ENCODE measurements around the gene DCUN1D4.
"Not testable (repeated sequence)": the region's sequence is repeated elsewhere in the genome, so short reads cannot be mapped to it uniquely, and the experiment has no call there.

Gene DCUN1D4

GRCh38 chr4:51895158-51895557 lies 52.2 kb downstream of the DCUN1D4 start:
- no peak for DNase-seq (ENCODE audit: low spot score)

DNA sequence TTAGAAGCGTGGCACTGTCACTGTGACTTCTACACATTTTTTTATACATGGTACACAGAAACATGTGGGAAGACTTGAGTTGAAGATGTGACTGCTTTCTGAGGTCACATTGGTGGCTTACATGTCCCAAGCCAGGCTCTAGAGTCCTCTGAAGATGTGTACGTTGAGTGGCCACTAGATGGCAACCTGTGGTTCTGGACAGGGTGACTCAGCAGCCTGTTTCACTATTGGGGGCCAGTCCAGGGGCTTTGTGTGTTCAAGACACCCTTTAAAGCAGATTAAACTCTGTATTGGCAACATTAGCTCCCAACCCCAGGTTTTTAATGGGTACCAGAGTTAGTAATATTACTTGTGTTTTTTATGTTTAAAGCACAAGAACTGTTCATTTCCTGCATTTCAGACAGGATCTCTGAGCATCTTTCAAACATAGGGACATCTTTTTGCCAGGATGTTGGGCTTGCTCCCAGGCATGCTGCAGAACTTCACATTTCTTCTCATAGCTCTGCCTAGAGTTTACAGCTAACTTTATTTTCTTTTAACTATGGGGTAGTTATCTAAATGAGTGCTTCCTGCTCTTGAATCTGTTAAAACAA lies 53.0 kb downstream of the DCUN1D4 start:
- DNase-seq (ENCODE audit: low spot score): peak; percentile 86

GRCh38 chr4:51901363-51901762 lies 58.4 kb downstream of the DCUN1D4 start:
- DNase-seq (ENCODE audit: low spot score): no peak

DNA sequence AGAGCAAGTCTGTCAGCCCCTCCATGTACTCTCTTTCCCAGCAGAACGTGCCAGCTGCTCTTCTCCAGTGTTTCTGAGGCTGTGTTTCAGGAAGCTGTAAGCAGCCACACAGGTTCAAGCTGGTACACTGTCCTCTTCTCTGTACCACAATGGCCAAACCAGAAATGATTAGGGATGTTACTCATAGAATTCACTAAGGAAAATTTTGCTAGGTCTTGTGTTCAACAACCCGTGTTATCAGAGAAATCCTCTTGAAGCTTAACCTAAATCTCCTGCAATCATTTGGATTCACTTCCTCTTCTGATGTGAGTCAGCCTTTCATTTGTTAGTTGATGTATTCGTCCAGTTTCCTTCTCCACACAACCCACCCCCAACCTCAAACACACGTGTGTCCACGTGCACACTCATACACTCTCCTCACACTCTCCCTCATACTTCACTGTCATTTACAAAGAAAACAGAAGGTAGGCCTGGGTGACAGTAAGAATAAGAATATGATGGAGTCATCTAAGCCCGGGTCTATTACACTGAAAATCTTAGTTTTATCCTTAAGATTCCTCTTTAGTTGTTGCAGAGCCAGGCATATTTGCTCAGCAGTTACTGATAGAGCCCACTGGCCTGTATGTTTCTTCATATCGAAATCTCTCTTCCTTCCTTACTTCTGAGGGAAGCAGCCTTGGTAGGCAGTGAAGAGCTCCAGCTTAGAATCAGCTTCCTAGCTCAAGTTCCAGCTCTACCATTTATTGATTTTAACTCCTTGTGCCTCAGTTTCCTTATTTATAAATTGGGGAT lies 63.4 kb downstream of the DCUN1D4 start:
- no peak for DNase-seq (ENCODE audit: low spot score)

- no peak for DNase-seq (ENCODE audit: low spot score)
These were observed 64.2 kb downstream of the DCUN1D4 start for GRCh38 chr4:51907006-51907669.

DNA sequence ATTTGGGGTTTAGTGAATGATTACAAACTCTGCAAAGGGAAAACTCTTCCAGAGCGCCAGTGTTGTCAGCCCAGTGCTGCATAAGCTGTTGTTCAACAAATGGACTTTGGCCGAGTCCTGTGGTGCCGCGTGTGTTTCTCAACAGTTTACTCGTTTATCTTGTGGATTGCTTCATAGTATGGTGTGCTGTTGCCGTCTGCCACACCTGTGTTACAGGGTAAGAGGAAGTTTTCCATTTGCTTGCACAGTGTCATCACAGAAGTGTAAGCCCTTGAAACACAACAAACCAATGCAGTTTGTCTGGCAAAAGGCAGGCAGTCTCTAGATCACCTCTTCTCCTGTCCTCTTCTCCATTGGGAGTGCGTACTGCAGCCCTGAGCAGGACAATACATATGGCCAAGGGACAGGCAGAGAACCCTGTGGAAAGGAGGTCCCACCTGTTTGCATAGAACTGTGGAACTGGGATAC lies 66.3 kb downstream of the DCUN1D4 start:
- no peak for DNase-seq (ENCODE audit: low spot score)

DNA sequence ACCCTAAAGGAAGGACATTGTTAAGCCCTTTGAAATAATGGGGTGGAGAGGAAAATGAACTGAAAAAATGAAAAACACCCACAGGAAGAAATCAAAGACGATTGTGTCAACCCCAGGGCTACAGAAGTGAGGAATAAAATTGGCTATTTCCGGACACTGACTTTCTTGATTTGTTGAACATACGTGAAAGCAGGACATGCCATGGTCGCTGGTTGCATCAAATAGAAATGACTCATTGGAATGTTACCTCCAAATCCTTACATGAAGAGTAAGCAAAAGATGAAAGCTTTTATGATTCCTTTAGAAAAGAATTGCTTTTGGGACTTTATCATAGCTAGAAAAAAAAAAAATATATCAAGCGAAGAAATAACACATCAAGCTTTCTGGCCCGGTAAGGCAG lies 75.3 kb downstream of the DCUN1D4 start:
- no peak for DNase-seq (ENCODE audit: low spot score)

- DNase-seq (ENCODE audit: low spot score): no peak
These were observed 80.4 kb downstream of the DCUN1D4 start for GRCh38 chr4:51923343-51923742.

- no peak for DNase-seq (ENCODE audit: low spot score)
These were observed 82.4 kb downstream of the DCUN1D4 start for GRCh38 chr4:51925307-51925706.

GRCh38 chr4:51930557-51930956 lies 87.6 kb downstream of the DCUN1D4 start:
- DNase-seq (ENCODE audit: low spot score): no peak

DNA sequence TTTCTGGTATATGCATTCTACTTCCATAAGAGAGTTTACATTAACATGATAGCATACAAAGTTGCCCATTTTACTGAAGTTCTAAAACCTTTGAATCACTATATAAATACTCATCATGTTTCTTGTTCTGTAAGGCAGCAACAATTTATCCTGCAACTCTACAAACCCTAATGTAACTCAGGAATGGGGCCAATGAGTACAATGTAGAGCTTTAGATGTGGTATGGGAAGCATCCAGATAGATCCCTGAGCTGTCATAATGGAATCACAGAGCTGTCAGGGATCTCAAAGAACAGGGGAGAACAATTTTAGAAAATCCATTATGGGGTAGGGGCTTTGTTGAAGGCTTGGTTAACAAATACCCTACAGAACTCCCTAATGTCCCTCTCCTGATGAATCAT lies 88.5 kb downstream of the DCUN1D4 start:
- DNase-seq (ENCODE audit: low spot score): no peak

DNA sequence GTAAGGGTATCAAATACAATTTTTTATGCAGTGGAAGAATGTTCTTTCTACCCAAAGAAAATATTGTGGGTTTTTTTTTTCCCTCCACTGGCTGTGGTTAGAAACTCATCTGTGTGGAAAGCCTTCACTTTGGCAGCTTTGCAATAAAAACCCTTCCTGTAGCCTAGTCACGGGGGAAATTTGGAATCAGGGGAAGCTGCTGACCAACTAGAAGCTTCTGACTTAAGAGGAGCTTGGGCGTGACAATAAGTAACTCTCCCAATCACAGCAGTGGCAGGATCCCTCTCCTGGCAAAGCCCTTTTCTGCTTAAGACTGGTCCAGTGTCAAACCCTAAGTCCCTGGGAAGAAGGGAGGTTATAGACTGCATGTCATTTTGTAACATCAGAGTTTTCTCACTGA lies 89.3 kb downstream of the DCUN1D4 start:
- DNase-seq (ENCODE audit: low spot score): peak; percentile 55

DNA sequence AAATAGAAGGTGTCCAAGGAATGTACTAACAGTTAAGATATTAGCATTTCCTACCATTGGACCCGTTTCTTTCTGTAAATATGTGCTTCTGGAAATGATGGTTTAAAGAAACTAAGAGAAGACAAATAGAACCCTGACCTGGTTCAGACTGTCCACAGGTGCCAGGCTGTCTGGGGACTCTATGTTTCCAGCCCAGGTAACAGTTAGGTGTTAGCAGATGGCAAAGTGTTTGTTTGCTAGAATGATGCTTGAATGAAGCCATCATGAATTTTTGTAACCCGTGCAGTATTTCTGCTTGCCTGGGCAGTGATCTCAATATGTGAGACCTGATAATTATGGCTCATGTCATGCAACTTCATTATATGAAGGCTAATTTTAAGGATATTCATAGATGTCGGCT lies 89.7 kb downstream of the DCUN1D4 start:
- no peak for DNase-seq (ENCODE audit: low spot score)

- not testable (repeated sequence) for DNase-seq (ENCODE audit: low spot score)
These were observed 97.5 kb downstream of the DCUN1D4 start for GRCh38 chr4:51940460-51940859.

- DNase-seq (ENCODE audit: low spot score): peak; percentile 66
These were observed 99.3 kb downstream of the DCUN1D4 start for GRCh38 chr4:51942108-51942832.

DNA sequence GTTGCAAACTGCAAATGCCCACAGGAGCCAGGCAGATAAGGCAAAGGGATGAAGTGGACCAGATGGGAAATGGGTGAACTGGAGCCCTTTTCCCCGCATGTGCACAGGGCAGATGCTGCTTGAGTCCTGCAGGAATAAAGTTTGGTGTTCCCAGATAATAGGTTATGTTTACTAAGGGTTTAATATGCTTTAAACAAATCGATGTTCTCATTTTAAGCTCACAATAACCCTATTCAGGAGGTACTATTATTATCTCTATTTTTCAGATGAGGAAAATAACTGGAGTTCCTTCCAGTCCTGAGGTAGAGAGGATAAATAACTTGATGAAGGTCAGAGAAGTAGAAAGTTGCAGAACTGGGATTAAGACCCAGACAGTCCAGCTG lies 99.9 kb downstream of the DCUN1D4 start:
- no peak for DNase-seq (ENCODE audit: low spot score)

DNA sequence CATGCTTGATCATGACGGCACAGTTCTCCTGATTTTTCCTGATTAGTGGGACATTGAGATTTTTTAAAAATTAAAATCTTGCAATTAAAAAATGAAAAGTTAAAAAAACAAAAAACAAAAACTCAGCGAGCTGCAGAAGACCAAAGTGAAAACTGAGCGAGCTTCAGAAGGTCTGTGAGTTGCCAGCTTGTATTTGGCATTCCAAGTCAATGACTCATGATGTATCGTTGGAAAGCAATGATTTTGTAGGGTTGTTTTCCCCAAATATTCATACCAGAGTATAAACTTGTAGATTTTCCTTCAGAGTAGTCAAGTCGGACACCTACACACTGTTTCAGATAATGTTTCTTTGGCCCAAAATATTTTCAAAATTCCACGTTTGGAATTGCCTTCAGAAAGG lies 100.3 kb downstream of the DCUN1D4 start:
- DNase-seq (ENCODE audit: low spot score): peak; percentile 50

GRCh38 chr4:51958199-51958968 lies 115.4 kb downstream of the DCUN1D4 start:
- DNase-seq (ENCODE audit: low spot score): no peak

- no peak for DNase-seq (ENCODE audit: low spot score)
These were observed 117.5 kb downstream of the DCUN1D4 start for GRCh38 chr4:51960486-51960885.

DNA sequence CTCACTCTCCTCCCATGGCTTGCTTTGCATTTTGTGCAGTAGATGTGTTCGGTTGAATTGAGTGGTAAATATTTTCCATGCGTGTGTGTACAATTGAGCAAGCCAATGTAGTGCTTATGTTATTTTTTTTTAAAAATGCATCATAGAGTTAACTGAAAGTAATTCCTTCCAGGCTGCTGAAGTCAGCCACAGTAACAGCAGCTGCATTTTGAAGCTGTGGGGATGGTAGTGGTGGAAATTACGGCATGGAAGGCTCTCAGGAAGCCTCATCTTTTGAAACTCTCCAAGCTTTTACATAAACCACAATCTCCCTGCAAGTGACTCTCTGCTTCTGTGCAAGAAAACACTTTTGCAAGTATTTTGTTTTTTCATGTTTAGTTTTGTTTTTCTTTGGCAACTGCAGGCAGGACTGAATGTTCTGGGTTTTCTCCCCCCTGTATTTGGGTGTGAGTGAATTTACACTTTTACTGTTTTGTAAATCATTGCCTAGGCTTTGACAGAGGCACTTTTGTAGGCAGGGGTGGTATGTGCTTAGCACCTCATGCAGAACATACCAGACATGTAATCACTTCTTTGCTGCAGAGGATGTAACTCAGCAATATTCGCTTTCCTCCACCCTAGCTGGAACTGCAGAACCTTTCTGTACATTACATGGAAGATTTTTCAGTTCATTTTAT lies 121.0 kb downstream of the DCUN1D4 start:
- DNase-seq (ENCODE audit: low spot score): no peak

DNA sequence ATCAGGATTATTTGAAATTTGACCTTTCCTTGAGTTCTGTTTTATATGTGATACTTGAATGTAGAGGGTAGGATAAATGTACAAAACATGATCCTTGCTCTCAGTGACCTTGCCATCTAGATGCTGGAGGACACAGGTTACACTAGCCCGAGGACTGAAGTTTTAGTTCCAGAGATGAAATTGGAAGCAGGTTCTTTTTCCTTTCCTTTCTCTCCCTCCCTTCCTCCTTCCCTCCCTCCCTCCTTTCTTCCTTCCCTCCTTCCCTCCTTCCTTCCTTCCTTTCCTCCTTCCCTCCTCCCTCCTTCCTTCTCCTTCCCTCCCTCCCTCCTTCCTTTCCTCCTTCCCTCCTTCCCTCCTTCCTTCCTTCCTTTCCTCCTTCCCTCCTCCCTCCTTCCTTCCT lies 122.9 kb downstream of the DCUN1D4 start:
- no peak for DNase-seq (ENCODE audit: low spot score)

Measured in AG08395 (cell line).